ENCODE results near the gene SLC15A5.

- TF ChIP-seq CTCF (IDR thresholded peaks at IDR 0.05): no peak
- no peak for TF ChIP-seq POLR2AphosphoS5 (IDR thresholded peaks at IDR 0.05; ENCODE audit: low read depth, low read length)
Measured at GRCh38 chr12:16260206-16260605, 17.3 kb downstream of the SLC15A5 start.
